ENCODE data around the gene TMEM108.
"Not testable (repeated sequence)": the region's sequence is repeated elsewhere in the genome, so short reads cannot be mapped to it uniquely, and the experiment has no call there.

The TMEM108 gene

GRCh38 chr3:133038089-133038730 is at the start of gene TMEM108:
Gene TMEM108, plus strand, starts transcription at chr3:133038391.
- peak; percentile 83 for DNase-seq

- no peak for DNase-seq
These were observed 42.2 kb upstream of the TMEM108 start for GRCh38 chr3:132995971-132996370.

GRCh38 chr3:132997404-132998185 is 40.6 kb upstream of the TMEM108 start:
- no peak for DNase-seq

- DNase-seq = not testable (repeated sequence)
These were observed 33.2 kb upstream of the TMEM108 start for GRCh38 chr3:133005032-133005431.

GRCh38 chr3:133007601-133008000 is 30.6 kb upstream of the TMEM108 start:
- no peak for DNase-seq

- no peak for DNase-seq
These were observed 23.9 kb upstream of the TMEM108 start for GRCh38 chr3:133014325-133014724.

GRCh38 chr3:133015573-133015972 is 22.6 kb upstream of the TMEM108 start:
- not testable (repeated sequence) for DNase-seq

GRCh38 chr3:133016838-133017309 is 21.3 kb upstream of the TMEM108 start:
- DNase-seq = no peak

- DNase-seq = no peak
These were observed 19.3 kb upstream of the TMEM108 start for GRCh38 chr3:133018921-133019320.

GRCh38 chr3:133021206-133021605 is 17.0 kb upstream of the TMEM108 start:
- no peak for DNase-seq

GRCh38 chr3:133023362-133023761 is 14.8 kb upstream of the TMEM108 start:
- no peak for DNase-seq

- DNase-seq = no peak
These were observed 12.6 kb upstream of the TMEM108 start for GRCh38 chr3:133025546-133025945.

GRCh38 chr3:133032301-133032700 is 5.9 kb upstream of the TMEM108 start:
- DNase-seq = no peak

- DNase-seq = peak; percentile 12
These were observed 755 bp upstream of the TMEM108 start for GRCh38 chr3:133037436-133037835.

- no peak for DNase-seq
These were observed 662 bp downstream of the TMEM108 start for GRCh38 chr3:133038731-133039375.

GRCh38 chr3:133040696-133041523 is 2.7 kb downstream of the TMEM108 start:
- DNase-seq = peak; percentile 65

GRCh38 chr3:133041524-133041829 is 3.3 kb downstream of the TMEM108 start:
- no peak for DNase-seq

- no peak for DNase-seq
These were observed 4.6 kb downstream of the TMEM108 start for GRCh38 chr3:133042778-133043177.

GRCh38 chr3:133047980-133048379 is 9.8 kb downstream of the TMEM108 start:
- DNase-seq = no peak

- no peak for DNase-seq
These were observed 11.3 kb downstream of the TMEM108 start for GRCh38 chr3:133049491-133049890.

- no peak for DNase-seq
These were observed 12.7 kb downstream of the TMEM108 start for GRCh38 chr3:133050891-133051290.

- no peak for DNase-seq
These were observed 15.3 kb downstream of the TMEM108 start for GRCh38 chr3:133053532-133053931.

- no peak for DNase-seq
These were observed 16.4 kb downstream of the TMEM108 start for GRCh38 chr3:133054586-133054985.

All from NCI-H510A treated with DMSO at 0.1 percent for 48 hours (cell line).